GM18519 (cell line): Measurements from ENCODE around the gene MOBP.

Experiments
- ATAC-seq: cut with Tn5 transposase; IDR thresholded peaks from one replicate; pipeline ENCODE4 v1.9.1; 2021; ENCODE audit warnings: mild to moderate bottlenecking, moderate library complexity; ENCODE audit not compliant: unreplicated experiment, low FRiP score

Gene MOBP

DNA sequence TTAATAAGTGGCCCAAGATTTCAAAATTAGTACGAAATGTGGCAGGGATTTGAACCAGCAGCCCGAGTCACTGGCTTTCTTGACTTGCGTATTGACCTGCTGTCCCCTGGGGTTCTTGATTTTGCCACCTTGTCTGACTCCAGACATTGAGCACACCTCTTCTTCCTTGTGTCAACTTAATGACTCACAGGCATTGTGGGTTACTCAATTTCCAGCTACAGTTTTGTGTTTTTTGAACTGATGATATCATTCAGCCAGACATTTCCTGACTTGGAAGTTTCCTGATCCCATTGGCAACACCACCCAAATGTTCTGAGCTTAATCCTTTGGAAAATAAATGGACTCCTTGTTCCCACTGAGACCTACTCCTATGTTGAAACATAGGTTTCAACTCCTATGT, 64.2 kb downstream of the MOBP start:
- no peak for ATAC-seq

DNA sequence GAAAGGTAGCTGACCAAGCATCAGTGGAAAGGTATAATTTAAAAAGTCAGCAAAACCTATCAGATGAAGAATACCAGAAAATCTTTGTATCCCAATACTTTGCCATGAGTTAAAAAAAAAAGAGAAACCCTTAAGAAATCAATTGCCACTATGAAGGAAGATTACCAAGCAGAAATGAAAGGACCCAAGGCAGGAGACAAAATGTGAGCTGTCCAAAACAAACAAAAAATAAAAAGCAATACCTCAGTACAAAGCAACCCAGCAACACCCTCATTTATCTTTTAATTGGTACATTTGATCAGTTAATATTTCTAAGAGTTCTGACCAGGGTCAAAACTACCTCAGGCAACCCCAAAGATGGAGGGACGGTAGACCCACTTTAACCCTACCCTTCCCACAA, 65.3 kb downstream of the MOBP start:
- no peak for ATAC-seq

- ATAC-seq, result no peak
These were observed 65.7 kb downstream of the MOBP start for GRCh38 chr3:39533226-39533625.

DNA sequence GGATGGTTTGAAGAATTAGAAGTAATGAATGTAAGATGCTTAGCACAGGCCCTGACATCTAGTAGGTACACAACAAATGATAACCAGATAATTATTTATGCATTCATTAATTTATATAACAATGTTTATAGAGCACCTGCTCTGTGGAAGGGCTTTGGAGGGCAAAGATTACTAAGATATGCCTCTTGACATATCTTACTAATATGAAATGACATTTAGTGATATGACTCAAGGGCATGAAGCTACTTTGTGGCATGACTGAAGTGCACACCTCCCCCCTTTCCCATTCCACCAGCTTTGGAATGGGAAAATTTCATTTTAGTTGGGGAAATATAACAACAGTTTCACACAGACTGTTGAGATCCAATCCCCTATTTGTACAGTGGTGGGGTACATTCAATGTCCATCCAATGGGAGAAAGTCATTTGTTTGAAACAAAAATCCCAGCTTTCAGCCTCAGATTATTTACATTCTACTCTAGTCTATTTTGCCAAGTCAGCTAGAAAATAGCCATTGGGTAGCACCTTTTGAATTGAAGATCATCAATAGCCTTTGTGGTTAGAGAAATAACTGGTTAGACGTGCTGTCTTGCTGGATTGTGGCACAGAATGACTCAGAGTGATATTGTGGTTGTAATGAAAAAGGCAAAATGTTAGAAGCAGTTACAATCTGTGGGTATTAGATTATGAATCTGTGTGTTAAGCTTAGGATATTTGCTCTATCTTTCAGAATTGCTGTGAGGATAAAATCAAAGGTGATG, 72.9 kb downstream of the MOBP start:
- ATAC-seq, result no peak

DNA sequence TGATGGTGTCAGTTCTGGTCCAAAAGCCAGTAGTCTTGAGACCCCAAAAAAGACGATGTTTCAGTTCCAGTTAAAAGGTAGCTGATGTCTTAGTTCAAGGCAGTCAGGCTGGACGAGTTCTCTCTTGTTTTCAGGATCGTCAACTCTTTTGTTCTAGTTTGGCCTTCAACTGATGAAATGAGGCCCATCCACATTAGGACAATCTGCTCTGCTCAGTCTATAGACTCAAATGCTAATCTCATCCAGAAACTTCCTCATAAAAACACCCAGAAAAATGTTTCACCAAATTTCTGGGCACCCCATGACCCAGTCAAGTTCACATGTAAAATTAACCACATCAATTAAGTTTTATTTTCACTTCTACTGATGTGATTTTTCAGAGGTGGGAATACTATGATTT, 74.0 kb downstream of the MOBP start:
- no peak for ATAC-seq

- no peak for ATAC-seq
These were observed 74.4 kb downstream of the MOBP start for GRCh38 chr3:39541917-39542329.

GRCh38 chr3:39542588-39542988, 75.1 kb downstream of the MOBP start:
- no peak for ATAC-seq

DNA sequence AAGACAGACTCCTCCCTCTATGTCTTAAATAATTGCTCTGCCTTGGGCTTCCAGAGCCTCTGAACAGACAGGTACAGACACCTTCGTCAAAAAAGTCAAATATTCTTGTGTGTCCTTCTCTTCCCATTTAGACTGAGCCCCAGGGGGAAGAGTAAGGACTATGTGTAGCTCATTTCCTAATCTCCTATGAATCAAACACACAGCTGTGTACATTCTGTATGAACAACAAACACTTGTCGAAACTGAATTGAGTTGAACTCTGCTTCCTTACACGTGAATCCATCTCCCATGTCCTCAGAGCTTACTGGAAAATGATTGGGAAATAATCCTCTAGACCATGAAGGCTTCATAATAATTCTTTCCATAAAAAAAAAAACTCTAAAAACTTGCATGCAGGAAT, 80.8 kb downstream of the MOBP start:
- no peak for ATAC-seq

DNA sequence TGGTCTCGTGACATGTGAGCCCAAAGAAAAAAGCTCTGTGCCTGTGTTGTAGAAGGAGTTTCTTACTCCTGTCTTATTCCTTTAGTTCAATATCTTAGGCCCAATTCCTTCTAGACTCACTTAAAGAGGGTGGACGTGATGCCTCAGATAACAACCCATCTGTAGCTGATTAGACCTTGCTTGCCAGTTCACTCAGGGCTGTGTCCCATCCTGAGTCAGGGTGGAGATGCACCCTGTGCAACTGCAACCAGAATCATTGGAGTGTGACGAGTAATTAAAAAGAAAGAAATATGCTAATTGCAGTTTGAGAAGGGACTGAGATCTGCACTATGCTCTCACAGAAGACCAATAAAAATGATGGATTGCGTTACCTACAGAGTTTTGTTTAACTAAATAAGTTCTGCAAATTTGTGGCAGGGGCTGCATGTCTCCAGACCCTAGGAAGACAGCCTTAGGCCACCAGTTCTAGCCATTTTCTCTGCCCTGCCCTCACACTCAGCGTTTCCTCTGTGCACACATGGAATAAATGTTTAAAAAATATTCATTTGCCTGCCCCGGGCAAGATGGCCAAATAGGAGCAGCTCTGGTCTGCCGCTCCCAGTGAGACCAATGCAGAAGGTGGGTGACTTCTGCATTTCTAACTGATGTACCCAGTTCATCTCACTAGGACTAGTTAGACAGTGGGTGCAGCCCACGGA, 83.0 kb downstream of the MOBP start:
- ATAC-seq, result no peak
